Activated CD4-positive, CD25-positive, alpha-beta regulatory T cell treated with anti-CD3 and anti-CD28 coated beads, Interleukin-2, amount 50 U/mL, for 16 hours (primary cell): ENCODE measurements around the gene CCNA2.

Experiments used
- DNase-seq: peaks from one replicate; pipeline ENCODE4 v3.0.0-alpha.2; 2020; ENCODE audit warnings: low read depth, low spot score

CCNA2 gene

DNA sequence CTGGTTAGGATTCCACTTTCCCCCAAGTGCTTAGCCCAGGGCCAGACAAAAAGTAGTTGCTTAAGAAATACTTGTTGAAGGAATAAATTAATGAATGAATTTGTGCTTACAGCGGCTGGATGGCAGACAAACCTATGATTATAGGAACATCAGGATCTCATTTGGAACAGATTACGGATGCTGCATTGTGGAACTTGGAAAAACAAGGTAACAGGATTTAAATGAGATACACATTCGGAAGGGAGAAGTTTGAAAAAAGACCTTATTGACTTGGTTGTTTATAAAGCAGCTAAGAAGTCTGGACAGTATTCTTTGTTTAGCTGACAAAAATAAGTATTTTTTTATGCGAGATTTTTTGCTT lies 22.0 kb downstream of the CCNA2 start:
- no peak for DNase-seq

GRCh38 chr4:121800961-121801714 lies 22.5 kb downstream of the CCNA2 start, which contains the start of gene EXOSC9:
EXOSC9 (plus strand) TSS chr4:121801323; CDS start chr4:121801425, 102 bp downstream.
- DNase-seq: peak; percentile 95

DNA sequence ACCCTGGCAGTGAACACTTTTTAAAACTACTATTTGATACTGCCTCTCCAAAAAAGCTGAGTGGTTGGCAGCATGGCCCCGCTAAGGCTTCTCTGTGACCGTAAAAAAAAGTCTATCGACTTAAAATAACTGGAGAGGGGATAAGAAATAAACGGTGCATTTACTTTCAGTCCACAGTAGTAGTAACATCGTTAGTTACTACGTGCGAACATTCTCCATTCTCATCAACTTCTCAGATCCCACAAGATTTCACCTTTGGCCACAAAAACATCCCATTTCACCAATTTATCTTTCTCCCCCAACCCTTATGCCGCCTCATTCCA lies 23.1 kb downstream of the CCNA2 start:
- no peak for DNase-seq

- no peak for DNase-seq
Measured at GRCh38 chr4:121799867-121800501, 23.7 kb downstream of the CCNA2 start.

DNA sequence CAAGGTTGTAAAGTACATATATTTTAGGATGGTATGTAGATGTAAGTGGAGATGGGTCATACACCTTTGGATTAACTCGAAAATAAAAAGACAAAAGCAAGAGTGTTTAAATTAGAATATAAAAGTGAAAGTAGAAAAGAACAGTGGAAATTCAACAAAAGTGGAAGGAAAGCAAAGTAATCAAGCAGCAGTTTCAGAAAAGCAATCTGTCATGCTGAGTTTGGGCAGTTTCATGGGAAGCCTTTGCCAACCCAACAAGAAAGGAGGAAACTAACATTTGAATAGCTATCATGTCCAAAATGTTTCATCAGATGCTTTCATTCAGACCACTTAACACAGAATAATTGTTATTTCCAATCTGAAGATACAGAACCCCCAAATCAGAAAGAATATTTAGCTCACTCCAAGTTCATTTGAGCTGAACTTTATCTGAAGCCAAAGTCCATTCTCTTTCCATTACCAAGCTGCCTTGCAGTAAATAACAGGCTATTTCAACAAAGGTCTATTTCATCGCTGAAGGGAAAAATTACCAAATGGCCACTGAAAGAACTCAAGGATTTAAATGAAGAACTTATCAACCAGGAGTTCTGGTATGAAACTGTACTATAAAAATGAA lies 24.4 kb downstream of the CCNA2 start:
- DNase-seq: no peak

GRCh38 chr4:121796283-121796682 lies 27.4 kb downstream of the CCNA2 start:
- DNase-seq: no peak

DNA sequence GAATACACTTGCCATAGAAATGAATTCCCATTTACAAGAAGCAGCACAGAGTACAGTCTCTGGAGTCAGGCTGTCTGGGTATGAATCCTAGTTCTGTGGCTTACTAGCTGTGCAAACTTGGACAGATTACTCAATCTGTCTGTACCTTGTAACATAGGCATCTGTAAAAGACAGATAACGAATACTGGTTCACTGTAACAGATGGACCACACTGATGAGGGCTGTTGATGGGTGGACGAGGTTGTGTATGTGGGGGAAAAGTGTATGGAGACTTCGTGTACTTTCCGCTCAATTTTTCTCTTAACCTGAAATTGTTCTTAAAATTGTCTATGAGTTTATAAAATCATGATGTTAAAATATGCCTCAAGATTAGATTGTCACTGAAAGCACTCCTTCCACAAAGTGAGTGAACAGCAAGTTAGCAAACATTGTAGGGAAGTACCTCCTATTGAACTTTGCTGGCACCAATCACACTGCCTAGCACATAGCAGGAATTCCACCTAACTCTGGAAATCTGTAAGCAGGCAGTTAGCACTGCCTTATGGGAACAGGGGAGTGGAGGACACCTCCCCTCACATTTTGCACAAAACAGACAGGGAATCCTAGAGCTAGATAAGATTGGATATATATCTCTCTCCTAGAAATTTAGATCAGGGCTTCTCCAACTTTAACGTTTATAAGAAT lies 29.0 kb downstream of the CCNA2 start:
- no peak for DNase-seq

DNA sequence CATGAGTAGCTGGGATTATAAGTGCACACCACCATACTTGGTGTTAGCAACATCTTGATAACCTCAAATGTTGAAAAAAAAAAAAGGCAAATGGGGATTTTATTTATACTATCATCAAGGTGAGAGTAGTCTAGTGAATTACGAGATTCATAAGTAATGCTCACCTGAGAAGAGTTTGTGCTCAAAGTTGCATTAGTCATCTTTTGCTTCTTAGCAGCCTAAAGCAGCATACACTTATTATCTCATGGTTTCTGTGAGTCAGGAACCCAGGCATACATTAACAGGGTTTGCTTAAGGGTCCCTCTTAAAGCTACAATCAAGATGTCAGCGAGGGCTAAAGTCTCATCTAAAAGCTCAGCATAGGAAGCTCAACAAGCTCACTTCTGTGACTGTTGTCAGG lies 30.7 kb downstream of the CCNA2 start:
- DNase-seq: no peak

GRCh38 chr4:121791481-121791880 lies 32.2 kb downstream of the CCNA2 start:
- no peak for DNase-seq

DNA sequence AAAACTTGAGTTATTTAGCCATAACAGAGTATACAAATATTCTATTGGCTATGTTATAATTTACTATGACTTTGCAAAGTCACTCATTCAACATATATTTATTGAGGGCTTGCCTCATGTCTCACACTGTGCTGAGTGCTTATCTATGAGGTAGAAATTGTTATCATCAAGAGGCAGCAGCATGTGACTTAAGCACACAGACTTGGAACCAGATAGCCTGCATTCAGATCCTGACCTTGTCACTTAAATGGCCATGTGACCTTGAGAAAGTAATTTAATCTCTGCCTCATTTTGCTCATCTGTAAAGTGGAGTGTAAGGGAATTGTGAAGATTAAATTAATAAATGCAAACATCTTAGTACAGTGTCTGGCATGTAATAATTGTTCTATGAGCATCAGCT lies 32.7 kb downstream of the CCNA2 start:
- DNase-seq: no peak

- no peak for DNase-seq
Measured at GRCh38 chr4:121789960-121790829, 33.5 kb downstream of the CCNA2 start.

- no peak for DNase-seq
Measured at GRCh38 chr4:121789455-121789854, 34.2 kb downstream of the CCNA2 start.

GRCh38 chr4:121788896-121789295 lies 34.8 kb downstream of the CCNA2 start:
- no peak for DNase-seq

DNA sequence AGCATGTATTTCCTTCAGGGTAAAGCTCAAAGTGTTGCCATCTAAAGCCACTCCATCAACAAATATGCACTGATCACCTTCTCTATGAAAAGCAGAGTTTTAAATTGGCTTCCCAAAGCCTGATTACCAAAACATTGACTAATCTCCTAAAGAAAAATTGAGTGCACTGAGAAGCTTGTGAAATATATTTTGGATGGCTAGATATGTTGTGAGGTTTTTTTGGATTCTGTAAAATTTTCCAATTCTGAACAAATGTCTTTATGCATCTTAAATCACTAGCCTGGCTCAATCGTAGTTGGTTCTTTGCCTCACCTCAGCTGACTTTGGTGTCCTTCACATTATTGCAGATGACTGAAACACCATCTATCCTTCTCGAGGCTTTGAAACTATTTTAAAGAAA lies 37.5 kb downstream of the CCNA2 start:
- no peak for DNase-seq

DNA sequence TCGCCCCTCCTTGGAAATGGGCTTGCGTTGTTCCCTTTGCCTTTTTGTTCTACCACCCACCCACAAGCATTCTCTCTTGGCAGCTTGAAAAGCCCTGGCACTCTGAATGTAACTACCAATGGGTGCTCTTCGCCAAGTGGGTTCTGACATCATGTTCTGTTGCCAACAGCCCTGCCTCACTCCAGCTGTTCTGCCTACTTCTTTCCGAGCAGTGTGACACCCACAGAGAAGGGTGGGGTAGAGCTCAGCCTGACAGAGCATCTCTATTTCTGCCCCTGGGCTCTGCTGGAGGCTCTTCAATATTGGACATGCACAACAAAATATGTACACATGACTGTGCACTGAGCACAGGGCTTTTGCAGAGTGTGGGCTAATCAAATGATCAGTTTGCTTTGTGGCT lies 38.2 kb downstream of the CCNA2 start:
- no peak for DNase-seq

DNA sequence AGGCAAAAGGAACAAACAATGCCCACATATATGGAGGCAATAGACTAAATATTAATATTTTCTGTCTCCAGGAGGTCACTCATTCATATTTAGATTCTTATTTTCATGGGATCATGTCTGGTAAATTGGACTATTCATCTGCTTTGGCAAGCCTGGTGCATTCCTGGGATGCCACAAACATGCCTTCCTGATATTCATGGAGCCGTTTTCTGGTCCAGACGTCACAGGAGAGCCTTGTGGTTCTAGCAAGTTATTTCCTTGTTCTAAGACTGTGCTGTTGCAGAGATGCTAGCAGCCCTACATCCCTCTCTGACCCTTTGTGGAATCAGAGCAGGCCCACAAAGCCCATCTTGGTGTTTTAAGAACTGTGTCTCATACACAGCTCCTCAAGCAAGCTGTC lies 38.7 kb downstream of the CCNA2 start:
- no peak for DNase-seq

GRCh38 chr4:121784401-121784800 lies 39.3 kb downstream of the CCNA2 start:
- no peak for DNase-seq

DNA sequence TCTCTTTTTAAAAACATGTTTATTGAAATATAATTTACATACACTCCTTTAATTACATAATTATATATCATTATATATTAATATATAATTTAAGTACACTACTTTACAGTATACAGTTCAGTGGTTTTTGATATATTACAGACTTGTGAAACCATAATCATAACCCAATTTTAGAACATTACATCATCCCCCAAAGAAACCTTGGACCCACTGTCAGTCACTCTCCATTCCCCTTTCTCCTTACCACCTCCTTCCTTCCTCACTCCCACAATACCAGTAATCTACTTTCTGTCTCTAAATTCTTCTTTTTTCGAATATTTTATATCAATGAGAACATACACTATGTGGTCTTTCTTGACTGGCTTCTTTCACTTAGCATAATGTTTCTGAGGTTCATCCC lies 40.5 kb downstream of the CCNA2 start:
- DNase-seq: no peak

DNA sequence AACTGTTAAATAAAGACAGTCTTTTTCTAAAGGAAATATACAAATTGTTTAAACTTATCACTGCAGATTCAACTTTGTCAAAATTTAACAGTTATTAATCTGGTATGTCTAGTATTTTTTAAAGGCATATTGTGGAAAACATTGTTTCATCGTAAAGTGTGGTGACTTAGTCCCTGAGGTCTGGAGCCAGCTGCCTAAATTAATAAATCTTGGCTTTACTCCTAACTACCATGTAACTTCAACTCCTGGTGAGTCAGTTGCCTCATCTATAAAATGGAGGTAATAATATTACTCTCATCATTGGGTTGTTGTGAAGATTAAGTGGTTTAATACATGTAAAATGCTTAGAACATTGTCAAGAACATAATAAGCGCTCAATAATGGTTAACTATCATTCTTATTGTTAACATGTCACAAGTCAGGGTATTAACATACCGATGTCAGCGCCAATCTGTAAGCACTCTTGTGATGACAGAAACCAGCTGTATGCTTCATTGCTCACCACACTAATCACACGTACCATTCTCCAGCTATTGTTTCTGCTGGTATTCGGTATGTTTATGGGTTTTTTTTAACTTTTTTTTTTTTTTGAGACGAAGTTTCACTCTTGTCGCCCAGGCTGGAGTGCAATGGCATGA lies 44.6 kb downstream of the CCNA2 start:
- DNase-seq: no peak

DNA sequence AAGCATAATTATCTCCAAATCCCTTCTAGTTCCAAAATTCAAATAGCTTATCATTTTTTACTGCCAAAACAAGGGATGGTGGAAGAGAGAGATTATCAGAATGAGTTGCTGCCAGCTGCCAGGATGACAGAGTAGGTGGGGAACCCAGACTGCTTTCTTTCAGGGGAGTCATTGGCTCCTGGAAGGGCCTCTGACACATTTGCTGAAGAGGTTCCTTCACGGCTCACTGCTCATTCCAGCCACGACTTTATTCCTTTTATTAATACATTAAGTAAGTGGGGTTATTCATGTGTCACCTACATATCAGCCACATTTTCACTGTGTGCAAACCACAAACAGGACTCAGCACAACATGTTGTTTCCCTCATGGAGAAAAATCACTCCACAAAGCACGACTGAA lies 46.1 kb downstream of the CCNA2 start:
- DNase-seq: no peak
